ENCODE measurements around the gene PRKAG2.
"Not testable (repeated sequence)": the region's sequence is repeated elsewhere in the genome, so short reads cannot be mapped to it uniquely, and the experiment has no call there.

DNA sequence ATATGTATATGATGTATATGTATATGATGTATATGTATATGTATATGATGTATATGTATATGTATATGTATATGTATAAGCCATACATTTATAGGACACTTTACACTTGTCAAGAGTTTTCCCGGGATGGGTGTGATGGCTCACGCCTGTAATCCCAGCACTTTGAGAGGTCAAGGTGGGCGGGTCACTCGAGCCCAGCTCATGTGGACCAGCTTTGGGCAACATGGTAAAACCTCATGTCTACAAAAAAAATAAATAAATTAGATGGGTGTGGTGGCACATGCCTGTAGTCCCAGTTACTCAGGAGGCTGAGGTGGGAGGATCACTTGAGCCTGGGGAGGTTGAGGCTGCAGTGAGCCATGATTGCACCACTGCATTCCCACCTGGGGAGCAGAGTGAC, 2.4 kb downstream of the PRKAG2 start:
- TF ChIP-seq, protein P1, sequence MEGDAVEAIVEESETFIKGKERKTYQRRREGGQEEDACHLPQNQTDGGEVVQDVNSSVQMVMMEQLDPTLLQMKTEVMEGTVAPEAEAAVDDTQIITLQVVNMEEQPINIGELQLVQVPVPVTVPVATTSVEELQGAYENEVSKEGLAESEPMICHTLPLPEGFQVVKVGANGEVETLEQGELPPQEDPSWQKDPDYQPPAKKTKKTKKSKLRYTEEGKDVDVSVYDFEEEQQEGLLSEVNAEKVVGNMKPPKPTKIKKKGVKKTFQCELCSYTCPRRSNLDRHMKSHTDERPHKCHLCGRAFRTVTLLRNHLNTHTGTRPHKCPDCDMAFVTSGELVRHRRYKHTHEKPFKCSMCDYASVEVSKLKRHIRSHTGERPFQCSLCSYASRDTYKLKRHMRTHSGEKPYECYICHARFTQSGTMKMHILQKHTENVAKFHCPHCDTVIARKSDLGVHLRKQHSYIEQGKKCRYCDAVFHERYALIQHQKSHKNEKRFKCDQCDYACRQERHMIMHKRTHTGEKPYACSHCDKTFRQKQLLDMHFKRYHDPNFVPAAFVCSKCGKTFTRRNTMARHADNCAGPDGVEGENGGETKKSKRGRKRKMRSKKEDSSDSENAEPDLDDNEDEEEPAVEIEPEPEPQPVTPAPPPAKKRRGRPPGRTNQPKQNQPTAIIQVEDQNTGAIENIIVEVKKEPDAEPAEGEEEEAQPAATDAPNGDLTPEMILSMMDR (IDR thresholded peaks at IDR 0.05), result not testable (repeated sequence)
- TF ChIP-seq POLR2A, EP300 (IDR thresholded peaks at IDR 0.05): not testable (repeated sequence)
